Mesenchymal stem cell (in vitro differentiated cells and primary cell): ENCODE measurements around the gene ATP8B2.

ENCODE experiments used
- DNase-seq: peaks from one replicate; pipeline ENCODE4 v3.0.0-alpha.2; 2013
- H2AFZ ChIP-seq: one replicate; pipeline ENCODE4 v1.6.1; 2013; ENCODE audit warnings: low read depth, mild to moderate bottlenecking, control low read depth, inconsistent platforms, low read length, moderate library complexity
- H2AK5ac ChIP-seq: 2 replicates; pipeline ENCODE4 v1.6.1; 2013; ENCODE audit warnings: low read length, moderate library complexity, mild to moderate bottlenecking, inconsistent platforms; ENCODE audit not compliant: severe bottlenecking
- H2BK120ac ChIP-seq: one replicate; pipeline ENCODE4 v1.6.1; 2013; ENCODE audit warnings: low read depth, mild to moderate bottlenecking, inconsistent platforms, low read length, moderate library complexity
- H2BK12ac ChIP-seq, 2 experiments: one replicate each; pipeline ENCODE4 v1.6.1; 2013; ENCODE audit warnings: inconsistent platforms in 2 of 2, low read length in 2 of 2, mild to moderate bottlenecking in 2 of 2, moderate library complexity in 2 of 2, control low read depth in 1 of 2
- H2BK15ac ChIP-seq: one replicate; pipeline ENCODE4 v1.6.1; 2013; ENCODE audit warnings: mild to moderate bottlenecking, low read depth, inconsistent platforms; ENCODE audit not compliant: poor library complexity, severe bottlenecking
- H2BK5ac ChIP-seq: 2 replicates; pipeline ENCODE4 v1.6.1; 2013; ENCODE audit warnings: low read depth, mild to moderate bottlenecking, low read length, control low read depth, inconsistent platforms; ENCODE audit not compliant: poor library complexity, severe bottlenecking
- H3K14ac ChIP-seq, 2 experiments: one replicate each; pipeline ENCODE4 v1.6.1; 2013; ENCODE audit warnings: inconsistent platforms in 2 of 2, low read length in 2 of 2, control low read depth in 1 of 2, mild to moderate bottlenecking in 1 of 2, moderate library complexity in 1 of 2
- H3K18ac ChIP-seq, 2 experiments: one replicate each; pipeline ENCODE4 v1.6.1; 2013; ENCODE audit warnings: inconsistent platforms in 2 of 2, low read length in 2 of 2, control low read depth in 1 of 2, low read depth in 1 of 2, mild to moderate bottlenecking in 1 of 2
- H3K23ac ChIP-seq, 2 experiments: one replicate each; pipeline ENCODE4 v1.6.1; 2013; ENCODE audit warnings: inconsistent platforms in 2 of 2, low read length in 2 of 2, mild to moderate bottlenecking in 2 of 2, moderate library complexity in 2 of 2, control low read depth in 1 of 2
- H3K27ac ChIP-seq: 2 replicates; pipeline ENCODE4 v1.5.1; 2013; ENCODE audit warnings: mild to moderate bottlenecking, moderate library complexity, low read length, control low read depth, inconsistent platforms; ENCODE audit not compliant: poor library complexity, severe bottlenecking
- H3K27me3 ChIP-seq, 2 experiments: 2 replicates each; pipeline versions ENCODE4 v1.6.1 to v1.7.0; 2013; ENCODE audit warnings: low read length in 2 of 2, mild to moderate bottlenecking in 2 of 2, moderate library complexity in 2 of 2, control low read depth in 1 of 2, inconsistent platforms in 1 of 2; ENCODE audit not compliant: control insufficient read depth in 1 of 2, insufficient read depth in 1 of 2
- H3K36me3 ChIP-seq, 2 experiments: 2 replicates each; pipeline versions ENCODE4 v1.6.1 to v1.7.0; 2013; ENCODE audit warnings: low read length in 2 of 2, control low read depth in 1 of 2, inconsistent platforms in 1 of 2, low read depth in 1 of 2, mild to moderate bottlenecking in 1 of 2; ENCODE audit not compliant: insufficient read depth in 2 of 2, control insufficient read depth in 1 of 2
- H3K4ac ChIP-seq, 2 experiments: one replicate each; pipeline ENCODE4 v1.6.1; 2013; ENCODE audit warnings: inconsistent platforms in 2 of 2, low read length in 2 of 2, mild to moderate bottlenecking in 2 of 2, moderate library complexity in 2 of 2, control low read depth in 1 of 2, low read depth in 1 of 2
- H3K4me1 ChIP-seq: 2 replicates; pipeline ENCODE4 v1.6.1; 2013; ENCODE audit warnings: low read depth, low read length, control low read depth; ENCODE audit not compliant: control insufficient read depth, insufficient read depth
- H3K4me2 ChIP-seq: 2 replicates; pipeline ENCODE4 v1.6.1; 2013; ENCODE audit warnings: low read length, mild to moderate bottlenecking, inconsistent platforms; ENCODE audit not compliant: poor library complexity, severe bottlenecking
- H3K4me3 ChIP-seq, 2 experiments: 2 replicates each; pipeline versions ENCODE4 v1.5.1 to v1.7.0; 2013; ENCODE audit warnings: low read length in 2 of 2, mild to moderate bottlenecking in 2 of 2, control low read depth in 1 of 2, low read depth in 1 of 2; ENCODE audit not compliant: insufficient read depth in 1 of 2
- H3K79me1 ChIP-seq: replicated peaks from 2 replicates; pipeline ENCODE4 v1.6.1; 2013; ENCODE audit warnings: mild to moderate bottlenecking, control low read depth, low read length, inconsistent platforms; ENCODE audit not compliant: poor library complexity, severe bottlenecking
- H3K9ac ChIP-seq: 2 replicates; pipeline ENCODE4 v1.7.0; 2013; ENCODE audit warnings: mild to moderate bottlenecking, low read length, moderate library complexity
- H3K9me3 ChIP-seq: 2 replicates; pipeline ENCODE4 v1.7.0; 2013; ENCODE audit warnings: mild to moderate bottlenecking, low read length; ENCODE audit not compliant: control insufficient read depth
- H4K8ac ChIP-seq: one replicate; pipeline ENCODE4 v1.6.1; 2013; ENCODE audit warnings: inconsistent platforms, mild to moderate bottlenecking, low read length, moderate library complexity
- H4K91ac ChIP-seq: one replicate; pipeline ENCODE4 v1.6.1; 2013; ENCODE audit warnings: mild to moderate bottlenecking, low read length, inconsistent platforms
- WGBS: methylation state at CpG from one replicate; pipeline ENCODE4 v1.1.7; 2013; ENCODE audit warnings: mixed read lengths; 5-methylcytosine and 5-hydroxymethylcytosine counted together

The ATP8B2 gene

GRCh38 chr1:154350383-154350782 is 25.1 kb downstream of the ATP8B2 start:
- Histone ChIP-seq H4K8ac (no peak overlapping the region), H3K18ac (no peak overlapping the region), H3K36me3 (peaks cover 41 to 48% of the 10 kb centered on the region in 2 experiments), H2AK5ac (no peak overlapping the region), H3K9ac (no peak overlapping the region), H3K27ac (no peak overlapping the region), H3K4me2 (no peak overlapping the region), H4K91ac (no peak overlapping the region), H2BK12ac (no peak overlapping the region), H3K9me3 (no peaks in the 10 kb centered on the region), H3K27me3 (no peaks in the 10 kb centered on the region), H2BK5ac (no peak overlapping the region), H3K4ac (no peak overlapping the region), H3K4me1 (peaks cover 13% of the 10 kb centered on the region), H2AFZ (no peak overlapping the region), H3K79me1 (no peaks in the 10 kb centered on the region), H3K4me3 (no peak overlapping the region), H3K14ac (no peak overlapping the region), H2BK120ac (no peak overlapping the region), H3K23ac (no peak overlapping the region), H2BK15ac (no peak overlapping the region)
- no peak for DNase-seq
- WGBS: 100% methylated on average over 4 of the region's 4 CpGs

DNA sequence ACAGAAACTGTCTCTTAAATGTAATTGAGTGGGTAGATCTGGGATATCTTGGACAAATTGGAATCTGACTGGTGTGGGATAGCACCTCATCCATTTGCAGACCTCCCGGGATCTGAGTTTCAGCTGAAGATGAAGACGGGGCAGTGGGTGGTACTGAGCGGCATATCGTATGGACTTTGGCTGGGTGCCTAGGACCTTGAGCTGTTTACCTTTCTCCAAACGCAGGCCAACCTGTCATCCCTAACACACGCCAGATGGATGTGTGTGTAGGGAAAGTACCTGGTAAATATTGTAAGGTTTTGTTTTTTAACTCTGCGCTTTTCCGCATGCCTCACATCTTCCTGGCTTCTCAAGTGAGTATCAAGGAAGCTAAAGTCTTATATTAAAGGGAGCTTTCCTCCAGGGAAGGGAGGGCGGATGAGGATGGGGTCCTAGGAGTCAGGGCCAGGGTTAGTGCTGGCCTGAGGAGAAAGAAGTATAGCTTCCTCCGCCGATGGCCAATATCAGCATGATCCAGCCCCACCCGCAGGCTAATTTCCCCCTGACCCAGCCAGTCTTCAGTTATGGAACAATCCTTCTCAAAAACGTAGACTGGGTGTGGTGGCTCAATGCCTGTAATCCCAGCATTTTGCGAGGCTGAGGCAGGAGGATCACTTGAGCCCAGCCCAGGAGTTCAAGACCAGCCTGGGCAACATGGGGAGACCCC is 26.2 kb downstream of the ATP8B2 start:
- no peak overlapping the region for H3K23ac ChIP-seq
- H3K4me2 ChIP-seq: no peak overlapping the region
- H3K4ac ChIP-seq: no peak overlapping the region
- H3K4me1 ChIP-seq: peaks cover 13% of the 10 kb centered on the region
- H3K27me3 ChIP-seq: peaks cover 0 to 2% of the 10 kb centered on the region in 2 experiments
- no peak overlapping the region for H4K91ac ChIP-seq
- H3K9me3 ChIP-seq: no peaks in the 10 kb centered on the region
- no peaks in the 10 kb centered on the region for H3K79me1 ChIP-seq
- H4K8ac ChIP-seq: no peak overlapping the region
- H3K27ac ChIP-seq: no peak overlapping the region
- no peak for DNase-seq
- H2AFZ ChIP-seq: no peak overlapping the region
- no peak overlapping the region for H2BK12ac ChIP-seq
- no peak overlapping the region for H3K4me3 ChIP-seq
- no peak overlapping the region for H3K18ac ChIP-seq
- 94% methylated on average over 11 of the region's 14 CpGs for WGBS
- no peak overlapping the region for H3K9ac ChIP-seq
- no peak overlapping the region for H2AK5ac ChIP-seq
- H2BK15ac ChIP-seq: no peak overlapping the region
- H3K36me3 ChIP-seq: peaks cover 31 to 36% of the 10 kb centered on the region in 2 experiments
- no peak overlapping the region for H2BK5ac ChIP-seq
- no peak overlapping the region for H2BK120ac ChIP-seq
- H3K14ac ChIP-seq: no peak overlapping the region

GRCh38 chr1:154352245-154352580 is 26.9 kb downstream of the ATP8B2 start:
- Histone ChIP-seq H4K8ac (no peak overlapping the region), H3K4me1 (peaks cover 13% of the 10 kb centered on the region), H3K9ac (peak overlapping the region; percentile 69), H2BK120ac (peak overlapping the region; percentile 37), H3K14ac (no peak overlapping the region), H2BK12ac (peak overlapping the region in 1 of 2 experiments; percentile 55), H3K9me3 (no peaks in the 10 kb centered on the region), H3K36me3 (peaks cover 24 to 30% of the 10 kb centered on the region in 2 experiments), H3K18ac (peak overlapping the region; percentile 28 to 49), H3K4me3 (peak overlapping the region in 1 of 2 experiments; percentile 72), H3K4me2 (peak overlapping the region; percentile 66), H2BK5ac (no peak overlapping the region), H3K27me3 (peaks cover 0 to 3% of the 10 kb centered on the region in 2 experiments), H4K91ac (no peak overlapping the region), H3K4ac (peak overlapping the region in 1 of 2 experiments; percentile 7), H3K27ac (no peak overlapping the region), H2AK5ac (peak overlapping the region; percentile 40), H2BK15ac (no peak overlapping the region), H3K79me1 (no peaks in the 10 kb centered on the region), H3K23ac (peak overlapping the region in 1 of 2 experiments; percentile 92), H2AFZ (peak overlapping the region; percentile 54)
- 16% methylated on average over 9 of the region's 9 CpGs for WGBS
- DNase-seq: peak; percentile 1

- Histone ChIP-seq H2AFZ (peak overlapping the region; percentile 54), H3K79me1 (no peaks in the 10 kb centered on the region), H2BK15ac (no peak overlapping the region), H2BK5ac (no peak overlapping the region), H3K27me3 (peaks cover 0 to 3% of the 10 kb centered on the region in 2 experiments), H3K18ac (peak overlapping the region; percentile 49 to 52), H2BK120ac (peak overlapping the region; percentile 37), H4K91ac (no peak overlapping the region), H3K4me3 (peak overlapping the region; percentile 45 to 72), H2BK12ac (peak overlapping the region; percentile 49 to 62), H3K14ac (peak overlapping the region in 1 of 2 experiments; percentile 14), H3K9me3 (no peaks in the 10 kb centered on the region), H3K23ac (no peak overlapping the region), H3K4me2 (peak overlapping the region; percentile 66), H2AK5ac (peak overlapping the region; percentile 40), H3K27ac (no peak overlapping the region), H3K9ac (peak overlapping the region; percentile 69), H3K36me3 (peaks cover 23 to 26% of the 10 kb centered on the region in 2 experiments), H3K4me1 (peaks cover 13% of the 10 kb centered on the region), H4K8ac (peak overlapping the region; percentile 69), H3K4ac (peak overlapping the region in 1 of 2 experiments; percentile 5)
- 2% methylated on average over 41 of the region's 41 CpGs for WGBS
- peak; percentile 70 for DNase-seq
These were observed 27.5 kb downstream of the ATP8B2 start for GRCh38 chr1:154352581-154353459.
